HCT116 (cell line): ENCODE results near the gene C4orf50. TPM values are rescaled to one million over a fixed set of nuclear protein-coding genes. Genes with fewer than 3 reads are reported as not detected.

Experiments used
- ATAC-seq: fragments of 200-7000 bp; cut with Tn5 transposase; 2 replicates; pipeline ENCODE4 v1.9.1; 2020; ENCODE audit warnings: mild to moderate bottlenecking, moderate library complexity
- BruUV-seq: library from RNA; stranded (reverse); fragments of 400-500 nt; replicated peaks from 2 replicates; lab custom pipeline; 2021; lab: Mats Ljungman, UMichigan
- CTCF ChIA-PET: fragments of 300-600 bp; sonication (Branson Sonifier 250); formaldehyde crosslinking; loops from one replicate; lab custom pipeline; 2021; ENCODE audit warnings: antibody characterized with exemption; lab: Charles Lee
- POLR2A ChIA-PET: fragments of 300-600, 350-600 bp; sonication (Branson Sonifier 250); formaldehyde crosslinking; loops from one replicate; lab custom pipeline; 2021; ENCODE audit warnings: antibody characterized with exemption; lab: Charles Lee
- RAD21 ChIA-PET, 2 experiments: fragments of 300-600 bp; sonication (Branson Sonifier 250); formaldehyde crosslinking; loops; one replicate each; lab custom pipeline; 2023; ENCODE audit warnings: low total read pairs in 2 of 2; ENCODE audit not compliant: uncharacterized antibody in 2 of 2, unreplicated experiment in 2 of 2, low non-redundant PET in 1 of 2; lab: Charles Lee
- DNase-seq: peaks from one replicate; pipeline ENCODE4 v3.0.0-alpha.2; 2010; ENCODE audit warnings: low read depth, low spot score
- H2AFZ ChIP-seq: fragments of 200-600 bp; shearing (Covaris generic), sonication (generic); 2 replicates; pipeline ENCODE4 v1.6.1; 2017; ENCODE audit warnings: low read depth, mixed run types, mixed read lengths, antibody characterized with exemption, low read length; ENCODE audit not compliant: poor library complexity, severe bottlenecking
- H3K27ac ChIP-seq: 2 replicates; pipeline ENCODE4 v1.5.1; 2012; ENCODE audit warnings: low read depth, low read length
- H3K27me3 ChIP-seq: fragments of 200-600 bp; sonication (generic); 2 replicates; pipeline ENCODE4 v1.6.1; 2016; ENCODE audit warnings: mixed run types, low read length, mixed read lengths; ENCODE audit not compliant: insufficient read depth
- H3K36me3 ChIP-seq, 2 experiments: fragments of 200-500 bp in 1 of 2; fragments of 200-600 bp in 1 of 2; sonication (Bioruptor generic) in 1 of 2; sonication (generic) in 1 of 2; 2 replicates each; pipeline versions ENCODE4 v1.5.1 to v1.6.1; 2014 to 2016; ENCODE audit warnings: low read length in 2 of 2, inconsistent platforms in 1 of 2, mixed read lengths in 1 of 2, mixed run types in 1 of 2; ENCODE audit not compliant: insufficient read depth in 2 of 2, control insufficient read depth in 1 of 2
- H3K4me1 ChIP-seq, 2 experiments: fragments of 200-600 bp in 1 of 2; sonication (generic) in 1 of 2; 2 replicates each; pipeline versions ENCODE4 v1.5.1 to v1.6.1; 2012 to 2017; ENCODE audit warnings: low read length in 2 of 2, inconsistent platforms in 1 of 2, mild to moderate bottlenecking in 1 of 2, mixed read lengths in 1 of 2, mixed run types in 1 of 2, moderate library complexity in 1 of 2; ENCODE audit not compliant: insufficient read depth in 2 of 2, control insufficient read depth in 1 of 2
- H3K4me2 ChIP-seq: fragments of 200-600 bp; sonication (generic); 2 replicates; pipeline ENCODE4 v1.6.1; 2017; ENCODE audit warnings: mixed run types, low read length, mixed read lengths
- H3K4me3 ChIP-seq, 2 experiments: fragments of 200-600 bp in 1 of 2; sonication (generic) in 1 of 2; replicated peaks in 1 of 2; 2 replicates each; pipeline ENCODE4 v1.5.1; 2011 to 2016; ENCODE audit warnings: low read length in 2 of 2, control low read depth in 1 of 2, low read depth in 1 of 2, mild to moderate bottlenecking in 1 of 2, mixed read lengths in 1 of 2, mixed run types in 1 of 2
- H3K79me2 ChIP-seq: fragments of 200-600 bp; sonication (generic); 2 replicates; pipeline ENCODE4 v1.6.1; 2017; ENCODE audit warnings: mild to moderate bottlenecking, mixed run types, low read length, moderate library complexity, mixed read lengths; ENCODE audit not compliant: insufficient read depth
- H3K9ac ChIP-seq: fragments of 200-600 bp; sonication (generic); 2 replicates; pipeline ENCODE4 v1.6.1; 2016; ENCODE audit warnings: low read length, mixed read lengths
- H3K9me2 ChIP-seq: fragments of 200-600 bp; sonication (generic), shearing (Covaris generic); 2 replicates; pipeline ENCODE4 v1.6.1; 2017; ENCODE audit warnings: mixed run types, mild to moderate bottlenecking, moderate library complexity; ENCODE audit not compliant: insufficient read depth
- H3K9me3 ChIP-seq, 2 experiments: fragments of 200-500 bp in 1 of 2; fragments of 200-600 bp in 1 of 2; sonication (Bioruptor generic) in 1 of 2; sonication (generic) in 1 of 2; 2 replicates each; pipeline ENCODE4 v1.6.1; 2014 to 2017; ENCODE audit warnings: low read length in 2 of 2, mixed read lengths in 2 of 2, inconsistent platforms in 1 of 2, low read depth in 1 of 2, mild to moderate bottlenecking in 1 of 2, mixed run types in 1 of 2, moderate library complexity in 1 of 2; ENCODE audit not compliant: control insufficient read depth in 1 of 2, insufficient read depth in 1 of 2
- H4K20me1 ChIP-seq: fragments of 200-600 bp; sonication (generic), shearing (Covaris generic); 2 replicates; pipeline ENCODE4 v1.6.1; 2017; ENCODE audit warnings: mixed run types, mild to moderate bottlenecking, moderate library complexity; ENCODE audit not compliant: insufficient read depth
- ATF3 ChIP-seq: IDR thresholded peaks from 2 replicates; pipeline ENCODE4 v1.6.1; 2012
- CBX3 ChIP-seq: IDR thresholded peaks from 2 replicates; pipeline ENCODE4 v1.6.1; 2012; ENCODE audit warnings: low read depth
- CEBPB ChIP-seq: IDR thresholded peaks from 2 replicates; pipeline ENCODE4 v1.6.1; 2012; ENCODE audit warnings: low read depth
- EGR1 ChIP-seq: IDR thresholded peaks from 2 replicates; pipeline ENCODE4 v1.6.1; 2012; ENCODE audit warnings: low read depth
- ELF1 ChIP-seq: IDR thresholded peaks from 2 replicates; pipeline ENCODE4 v1.6.1; 2012; ENCODE audit warnings: low read depth, borderline replicate concordance
- EZH2 ChIP-seq: fragments of 200-600 bp; sonication (generic); IDR thresholded peaks from 2 replicates; pipeline ENCODE4 v1.6.1; 2017; ENCODE audit warnings: antibody characterized with exemption, mixed run types
- FOSL1 ChIP-seq: IDR thresholded peaks from 2 replicates; pipeline ENCODE4 v1.6.1; 2012; ENCODE audit warnings: low read depth
- POLR2A ChIP-seq: IDR thresholded peaks from 2 replicates; pipeline ENCODE4 v1.7.0; 2011; ENCODE audit warnings: borderline replicate concordance; ENCODE audit not compliant: insufficient read depth, insufficient read length; ENCODE audit errors: extremely low read depth
- RAD21 ChIP-seq: IDR thresholded peaks from 2 replicates; pipeline ENCODE4 v1.6.1; 2012; ENCODE audit warnings: low read depth, mild to moderate bottlenecking
- SIN3A ChIP-seq: IDR thresholded peaks from 2 replicates; pipeline ENCODE4 v1.6.1; 2012; ENCODE audit warnings: low read depth
- SP1 ChIP-seq: IDR thresholded peaks from 2 replicates; pipeline ENCODE4 v1.6.1; 2012; ENCODE audit warnings: low read depth
- TCF7L2 ChIP-seq: IDR thresholded peaks from 2 replicates; pipeline ENCODE4 v1.7.0; 2011; ENCODE audit warnings: borderline replicate concordance, inconsistent platforms; ENCODE audit not compliant: insufficient read depth, insufficient read length; ENCODE audit errors: extremely low read depth
- ZNF274 ChIP-seq: fragments of 200-500 bp; sonication (Bioruptor generic); IDR thresholded peaks from 2 replicates; pipeline ENCODE4 v1.6.1; 2014; ENCODE audit warnings: mild to moderate bottlenecking, low read depth, low read length, inconsistent platforms
- intact Hi-C: fragments of 100-400 bp; cut with micrococcal nuclease; formaldehyde crosslinking; loops from 2 replicates; pipeline ENCODE4 v1.10.0; 2022
- total RNA-seq: library from RNA; stranded (reverse); gene quantifications from one replicate; pipeline ENCODE4 v1.2.1, GENCODE V29; 2021; ENCODE audit not compliant: unreplicated experiment
- TF ChIP-seq, protein P1 (sequence below): IDR thresholded peaks from 2 replicates; pipeline ENCODE4 v1.6.1; 2012
- TF ChIP-seq, protein P2 (sequence below): IDR thresholded peaks from 2 replicates; pipeline ENCODE4 v1.6.1; 2012; ENCODE audit warnings: low read depth
- TF ChIP-seq, protein P3 (sequence below), 3 experiments: fragments of 200-600 bp in 1 of 3; sonication (generic) in 1 of 3; IDR thresholded peaks in 2 of 3; conservative IDR thresholded peaks in 1 of 3; 2 replicates each; pipeline ENCODE4 v1.5.1; 2012 to 2017; ENCODE audit warnings: low read depth in 2 of 3, low read length in 2 of 3, antibody characterized with exemption in 1 of 3, borderline replicate concordance in 1 of 3, control low read depth in 1 of 3, mild to moderate bottlenecking in 1 of 3, mixed read lengths in 1 of 3, mixed run types in 1 of 3, moderate library complexity in 1 of 3; ENCODE audit not compliant: insufficient read depth in 1 of 3
- TF ChIP-seq, protein P4 (sequence below): IDR thresholded peaks from 2 replicates; pipeline ENCODE4 v1.6.1; 2011; ENCODE audit warnings: mild to moderate bottlenecking, low read length, moderate library complexity; ENCODE audit not compliant: insufficient replicate concordance; ENCODE audit errors: extremely low read depth

C4orf50 gene
- total RNA-seq, 1 experiment from 2014 or later, result not detected

GRCh38 chr4:5973486-5974220 lies 44.6 kb downstream of the C4orf50 start:
- POLR2A ChIA-PET, result no interaction called here
- intact Hi-C loops, result no loop called here
- CTCF ChIA-PET, result no interaction called here
- TF ChIP-seq CEBPB (no peak), EZH2 (no peak), ZNF274 (no peak), CBX3 (no peak), SP1 (no peak), POLR2A (no peak), SIN3A (no peak), TCF7L2 (no peak), ATF3 (no peak), FOSL1 (no peak), RAD21 (no peak), ELF1 (no peak), EGR1 (no peak)
- TF ChIP-seq, protein P1, sequence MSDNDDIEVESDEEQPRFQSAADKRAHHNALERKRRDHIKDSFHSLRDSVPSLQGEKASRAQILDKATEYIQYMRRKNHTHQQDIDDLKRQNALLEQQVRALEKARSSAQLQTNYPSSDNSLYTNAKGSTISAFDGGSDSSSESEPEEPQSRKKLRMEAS, result no peak
- TF ChIP-seq, protein P2, sequence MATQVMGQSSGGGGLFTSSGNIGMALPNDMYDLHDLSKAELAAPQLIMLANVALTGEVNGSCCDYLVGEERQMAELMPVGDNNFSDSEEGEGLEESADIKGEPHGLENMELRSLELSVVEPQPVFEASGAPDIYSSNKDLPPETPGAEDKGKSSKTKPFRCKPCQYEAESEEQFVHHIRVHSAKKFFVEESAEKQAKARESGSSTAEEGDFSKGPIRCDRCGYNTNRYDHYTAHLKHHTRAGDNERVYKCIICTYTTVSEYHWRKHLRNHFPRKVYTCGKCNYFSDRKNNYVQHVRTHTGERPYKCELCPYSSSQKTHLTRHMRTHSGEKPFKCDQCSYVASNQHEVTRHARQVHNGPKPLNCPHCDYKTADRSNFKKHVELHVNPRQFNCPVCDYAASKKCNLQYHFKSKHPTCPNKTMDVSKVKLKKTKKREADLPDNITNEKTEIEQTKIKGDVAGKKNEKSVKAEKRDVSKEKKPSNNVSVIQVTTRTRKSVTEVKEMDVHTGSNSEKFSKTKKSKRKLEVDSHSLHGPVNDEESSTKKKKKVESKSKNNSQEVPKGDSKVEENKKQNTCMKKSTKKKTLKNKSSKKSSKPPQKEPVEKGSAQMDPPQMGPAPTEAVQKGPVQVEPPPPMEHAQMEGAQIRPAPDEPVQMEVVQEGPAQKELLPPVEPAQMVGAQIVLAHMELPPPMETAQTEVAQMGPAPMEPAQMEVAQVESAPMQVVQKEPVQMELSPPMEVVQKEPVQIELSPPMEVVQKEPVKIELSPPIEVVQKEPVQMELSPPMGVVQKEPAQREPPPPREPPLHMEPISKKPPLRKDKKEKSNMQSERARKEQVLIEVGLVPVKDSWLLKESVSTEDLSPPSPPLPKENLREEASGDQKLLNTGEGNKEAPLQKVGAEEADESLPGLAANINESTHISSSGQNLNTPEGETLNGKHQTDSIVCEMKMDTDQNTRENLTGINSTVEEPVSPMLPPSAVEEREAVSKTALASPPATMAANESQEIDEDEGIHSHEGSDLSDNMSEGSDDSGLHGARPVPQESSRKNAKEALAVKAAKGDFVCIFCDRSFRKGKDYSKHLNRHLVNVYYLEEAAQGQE, result no peak
- TF ChIP-seq, protein P3, sequence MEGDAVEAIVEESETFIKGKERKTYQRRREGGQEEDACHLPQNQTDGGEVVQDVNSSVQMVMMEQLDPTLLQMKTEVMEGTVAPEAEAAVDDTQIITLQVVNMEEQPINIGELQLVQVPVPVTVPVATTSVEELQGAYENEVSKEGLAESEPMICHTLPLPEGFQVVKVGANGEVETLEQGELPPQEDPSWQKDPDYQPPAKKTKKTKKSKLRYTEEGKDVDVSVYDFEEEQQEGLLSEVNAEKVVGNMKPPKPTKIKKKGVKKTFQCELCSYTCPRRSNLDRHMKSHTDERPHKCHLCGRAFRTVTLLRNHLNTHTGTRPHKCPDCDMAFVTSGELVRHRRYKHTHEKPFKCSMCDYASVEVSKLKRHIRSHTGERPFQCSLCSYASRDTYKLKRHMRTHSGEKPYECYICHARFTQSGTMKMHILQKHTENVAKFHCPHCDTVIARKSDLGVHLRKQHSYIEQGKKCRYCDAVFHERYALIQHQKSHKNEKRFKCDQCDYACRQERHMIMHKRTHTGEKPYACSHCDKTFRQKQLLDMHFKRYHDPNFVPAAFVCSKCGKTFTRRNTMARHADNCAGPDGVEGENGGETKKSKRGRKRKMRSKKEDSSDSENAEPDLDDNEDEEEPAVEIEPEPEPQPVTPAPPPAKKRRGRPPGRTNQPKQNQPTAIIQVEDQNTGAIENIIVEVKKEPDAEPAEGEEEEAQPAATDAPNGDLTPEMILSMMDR (IDR thresholded peaks at IDR 0.05 in 2 of 3, conservative IDR thresholded peaks at IDR 0.05 in 1 of 3; ENCODE audit: borderline replicate concordance in 1 of 3, insufficient read depth in 1 of 3, low read depth in 2 of 3, low read length in 2 of 3), result no peak
- TF ChIP-seq, protein P4, sequence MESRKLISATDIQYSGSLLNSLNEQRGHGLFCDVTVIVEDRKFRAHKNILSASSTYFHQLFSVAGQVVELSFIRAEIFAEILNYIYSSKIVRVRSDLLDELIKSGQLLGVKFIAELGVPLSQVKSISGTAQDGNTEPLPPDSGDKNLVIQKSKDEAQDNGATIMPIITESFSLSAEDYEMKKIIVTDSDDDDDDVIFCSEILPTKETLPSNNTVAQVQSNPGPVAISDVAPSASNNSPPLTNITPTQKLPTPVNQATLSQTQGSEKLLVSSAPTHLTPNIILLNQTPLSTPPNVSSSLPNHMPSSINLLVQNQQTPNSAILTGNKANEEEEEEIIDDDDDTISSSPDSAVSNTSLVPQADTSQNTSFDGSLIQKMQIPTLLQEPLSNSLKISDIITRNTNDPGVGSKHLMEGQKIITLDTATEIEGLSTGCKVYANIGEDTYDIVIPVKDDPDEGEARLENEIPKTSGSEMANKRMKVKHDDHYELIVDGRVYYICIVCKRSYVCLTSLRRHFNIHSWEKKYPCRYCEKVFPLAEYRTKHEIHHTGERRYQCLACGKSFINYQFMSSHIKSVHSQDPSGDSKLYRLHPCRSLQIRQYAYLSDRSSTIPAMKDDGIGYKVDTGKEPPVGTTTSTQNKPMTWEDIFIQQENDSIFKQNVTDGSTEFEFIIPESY, result no peak
- no TSS peak for BruUV-seq
- RAD21 ChIA-PET, result no interaction called here
- no peak for ATAC-seq
- Histone ChIP-seq H3K4me2 (no peak overlapping the region), H3K9me3 (no peaks in the 10 kb centered on the region), H3K27me3 (peaks cover 22% of the 10 kb centered on the region), H3K79me2 (no peaks in the 10 kb centered on the region), H4K20me1 (no peaks in the 10 kb centered on the region), H3K4me3 (no peak overlapping the region), H3K27ac (no peak overlapping the region), H3K36me3 (no peaks in the 10 kb centered on the region), H3K4me1 (no peaks in the 10 kb centered on the region), H3K9ac (no peak overlapping the region), H3K9me2 (no peaks in the 10 kb centered on the region), H2AFZ (no peak overlapping the region)
- DNase-seq, result no peak
